ENCODE measurements around the gene HMGN4. TPM values are rescaled to one million over a fixed set of nuclear protein-coding genes. Genes with fewer than 3 reads are reported as not detected.
"Not testable (repeated sequence)": the region's sequence is repeated elsewhere in the genome, so short reads cannot be mapped to it uniquely, and the experiment has no call there.

HMGN4 gene
- total RNA-seq, 3 donors from 2014 or later, result 57.0 to 96.6 (median 82.6) TPM

DNA sequence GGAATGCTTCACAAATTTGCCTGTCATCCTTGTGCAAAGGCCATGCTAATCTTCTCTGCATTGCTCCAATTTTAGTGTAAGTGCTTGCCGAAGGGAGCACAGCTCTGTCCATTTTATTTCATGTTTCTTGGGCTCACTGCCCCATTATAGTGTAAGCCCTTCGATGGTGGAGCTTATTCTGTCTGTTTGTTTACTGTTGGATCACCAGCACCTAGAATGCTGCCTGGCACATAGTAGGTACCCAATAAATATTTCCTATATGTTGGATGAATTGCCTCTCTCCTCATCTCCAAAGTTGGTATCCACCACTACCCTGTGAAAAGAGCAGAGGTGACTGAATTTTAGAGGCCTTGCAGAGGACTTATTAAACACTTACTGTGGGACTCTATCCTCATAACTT is 18.8 kb upstream of the HMGN4 start:
- Histone ChIP-seq H3K27me3 (no peaks in the 10 kb centered on the region), H3K9me3 (no peaks in the 10 kb centered on the region), H3K27ac (no peak overlapping the region), H3K36me3 (no peaks in the 10 kb centered on the region), H3K4me1 (no peaks in the 10 kb centered on the region), H3K4me3 (no peak overlapping the region)
- TF ChIP-seq POLR2AphosphoS5 (IDR thresholded peaks at IDR 0.05) (no peak), POLR2A (IDR thresholded peaks at IDR 0.05) (no peak)
- TF ChIP-seq, protein P1, sequence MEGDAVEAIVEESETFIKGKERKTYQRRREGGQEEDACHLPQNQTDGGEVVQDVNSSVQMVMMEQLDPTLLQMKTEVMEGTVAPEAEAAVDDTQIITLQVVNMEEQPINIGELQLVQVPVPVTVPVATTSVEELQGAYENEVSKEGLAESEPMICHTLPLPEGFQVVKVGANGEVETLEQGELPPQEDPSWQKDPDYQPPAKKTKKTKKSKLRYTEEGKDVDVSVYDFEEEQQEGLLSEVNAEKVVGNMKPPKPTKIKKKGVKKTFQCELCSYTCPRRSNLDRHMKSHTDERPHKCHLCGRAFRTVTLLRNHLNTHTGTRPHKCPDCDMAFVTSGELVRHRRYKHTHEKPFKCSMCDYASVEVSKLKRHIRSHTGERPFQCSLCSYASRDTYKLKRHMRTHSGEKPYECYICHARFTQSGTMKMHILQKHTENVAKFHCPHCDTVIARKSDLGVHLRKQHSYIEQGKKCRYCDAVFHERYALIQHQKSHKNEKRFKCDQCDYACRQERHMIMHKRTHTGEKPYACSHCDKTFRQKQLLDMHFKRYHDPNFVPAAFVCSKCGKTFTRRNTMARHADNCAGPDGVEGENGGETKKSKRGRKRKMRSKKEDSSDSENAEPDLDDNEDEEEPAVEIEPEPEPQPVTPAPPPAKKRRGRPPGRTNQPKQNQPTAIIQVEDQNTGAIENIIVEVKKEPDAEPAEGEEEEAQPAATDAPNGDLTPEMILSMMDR (IDR thresholded peaks at IDR 0.05), result no peak
- intact Hi-C loops (cut with DNase I; ENCODE audit: low total_unique reads), result no loop called here
- DNase-seq (ENCODE audit: low spot score in 2 of 2), result no peak

DNA sequence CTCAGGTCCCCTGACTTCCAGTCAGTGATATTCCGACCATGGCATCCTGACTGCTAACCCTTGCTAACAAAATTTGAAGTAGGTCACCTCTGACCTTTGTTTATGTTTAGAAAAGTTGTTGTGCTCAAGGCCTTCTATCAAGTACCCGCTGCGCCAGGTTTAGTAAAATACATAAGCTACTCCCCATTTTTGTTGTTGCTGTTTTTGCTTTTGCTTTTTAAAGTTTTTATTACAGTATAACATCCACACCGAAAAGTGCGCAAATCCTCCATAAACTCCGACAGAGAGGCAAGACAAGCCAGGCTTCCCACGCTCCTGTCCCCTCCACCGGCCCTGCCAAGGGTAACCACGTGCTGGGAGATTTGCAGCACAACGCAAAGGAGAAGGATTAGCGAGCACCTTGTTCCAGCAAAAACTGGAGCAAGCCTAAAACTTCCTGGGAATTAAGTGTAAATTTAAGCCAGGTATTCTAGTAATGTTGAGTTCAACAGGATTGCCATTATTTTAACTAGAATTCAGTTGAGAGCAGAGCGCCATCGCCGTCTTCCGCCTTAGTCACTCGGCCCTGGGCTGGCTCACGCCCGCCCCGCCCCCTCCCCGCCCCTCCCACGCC is 17.8 kb upstream of the HMGN4 start:
- intact Hi-C loops (cut with DNase I; ENCODE audit: low total_unique reads), result no loop called here
- peak overlapping the region; percentile 48 to 89 (median 65) for H3K4me3 ChIP-seq
- H3K27me3 ChIP-seq, result no peaks in the 10 kb centered on the region
- DNase-seq (ENCODE audit: low spot score in 2 of 2), result peak in 1 of 2 donors; percentile 61
- H3K27ac ChIP-seq, result peak overlapping the region; percentile 99 to 100
- no peaks in the 10 kb centered on the region for H3K36me3 ChIP-seq
- H3K9me3 ChIP-seq, result no peaks in the 10 kb centered on the region
- TF ChIP-seq, protein P1 (IDR thresholded peaks at IDR 0.05), result no peak
- no peak for TF ChIP-seq POLR2A (IDR thresholded peaks at IDR 0.05)
- peak; percentile 3 to 46 (median 28) for TF ChIP-seq POLR2AphosphoS5 (IDR thresholded peaks at IDR 0.05)
- H3K4me1 ChIP-seq, result no peaks in the 10 kb centered on the region

DNA sequence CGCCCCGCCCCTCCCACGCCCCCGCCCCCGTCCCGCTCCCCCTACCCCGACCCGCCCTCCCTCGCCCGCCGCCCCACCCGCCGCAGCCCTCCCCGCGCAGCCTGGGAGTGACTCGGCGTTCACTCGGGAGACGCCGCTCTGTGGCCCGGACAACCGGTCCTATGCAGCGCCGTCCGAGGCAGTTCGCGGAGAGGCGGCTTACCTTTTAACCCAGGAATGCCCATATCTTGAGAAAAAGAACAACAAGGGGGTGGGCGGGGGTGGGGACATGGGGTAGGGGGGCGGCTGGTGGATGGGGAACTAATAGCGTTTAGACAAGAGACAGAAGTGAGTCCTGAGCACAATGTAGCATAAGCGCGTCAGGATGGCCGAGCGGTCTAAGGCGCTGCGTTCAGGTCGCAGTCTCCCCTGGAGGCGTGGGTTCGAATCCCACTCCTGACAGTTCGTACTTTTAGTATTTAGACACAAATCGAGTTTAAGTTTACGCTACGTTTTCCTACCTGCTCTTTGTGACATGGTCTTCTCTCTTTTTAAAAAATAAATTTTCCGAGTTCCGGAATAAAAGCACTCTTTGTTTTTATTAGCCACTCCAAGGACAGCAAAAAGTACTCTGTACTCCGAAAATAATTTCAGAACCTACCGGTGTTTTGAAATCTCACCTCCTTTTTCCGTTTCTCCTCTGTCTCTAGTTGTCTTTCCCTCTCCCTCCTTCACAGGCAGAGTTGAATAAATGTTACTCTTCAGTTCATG is 17.1 kb upstream of the HMGN4 start:
- DNase-seq (ENCODE audit: low spot score in 2 of 2), result peak; percentile 83 to 87
- TF ChIP-seq POLR2AphosphoS5 (IDR thresholded peaks at IDR 0.05) (peak; percentile 13 to 76 (median 70)), POLR2A (IDR thresholded peaks at IDR 0.05) (no peak)
- TF ChIP-seq, protein P1 (IDR thresholded peaks at IDR 0.05), result peak in 1 of 3 donors; percentile 16
- Histone ChIP-seq H3K27ac (peak overlapping the region; percentile 99 to 100), H3K4me3 (peak overlapping the region; percentile 48 to 89 (median 65)), H3K27me3 (no peaks in the 10 kb centered on the region), H3K9me3 (no peaks in the 10 kb centered on the region), H3K36me3 (no peaks in the 10 kb centered on the region), H3K4me1 (no peaks in the 10 kb centered on the region)
- intact Hi-C loops (cut with DNase I; ENCODE audit: low total_unique reads), result no loop called here

DNA sequence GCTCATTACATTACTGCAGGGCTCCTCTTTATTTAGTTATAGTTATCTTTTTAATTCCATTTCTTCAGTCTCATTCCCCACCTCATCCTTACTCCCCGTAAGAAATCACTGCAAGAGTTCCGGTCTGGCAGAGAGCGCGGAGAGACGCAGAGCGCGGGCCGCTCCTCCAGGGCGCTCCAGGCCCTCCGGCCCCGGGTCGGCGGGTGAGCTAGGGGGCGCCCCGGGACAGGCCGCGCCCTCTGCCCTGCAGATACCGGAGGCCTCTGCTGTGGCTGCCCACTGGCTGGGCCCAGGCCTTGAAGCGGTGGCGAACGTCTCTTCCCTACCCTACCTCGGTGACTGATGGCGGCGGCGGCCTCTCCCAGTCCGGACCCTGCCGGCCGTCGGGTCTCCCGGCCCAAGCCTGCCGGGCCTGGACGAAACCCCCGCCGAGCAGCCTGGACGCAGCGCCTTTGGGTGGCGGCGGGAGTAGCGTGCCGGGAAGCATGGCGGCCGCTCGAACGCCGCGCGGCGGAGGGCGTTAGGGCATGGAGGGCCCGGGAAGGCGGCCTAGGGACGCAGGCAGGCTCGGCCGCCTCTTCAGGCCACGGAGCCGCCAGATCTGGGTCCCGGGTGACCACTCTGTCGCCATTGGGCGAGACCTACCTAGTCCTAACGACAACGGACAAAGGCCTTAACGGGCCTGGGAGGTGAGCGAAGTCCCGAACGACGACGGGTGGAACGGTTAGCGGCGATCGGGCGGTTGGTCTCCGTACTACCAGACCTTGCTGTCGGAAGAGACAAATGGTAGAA is 16.4 kb upstream of the HMGN4 start:
- intact Hi-C loops (cut with DNase I; ENCODE audit: low total_unique reads), result no loop called here
- Histone ChIP-seq H3K27me3 (no peaks in the 10 kb centered on the region), H3K4me1 (no peaks in the 10 kb centered on the region), H3K4me3 (peak overlapping the region; percentile 48 to 89 (median 65)), H3K9me3 (no peaks in the 10 kb centered on the region), H3K36me3 (no peaks in the 10 kb centered on the region), H3K27ac (peak overlapping the region; percentile 99 to 100)
- TF ChIP-seq, protein P1 (IDR thresholded peaks at IDR 0.05), result no peak
- TF ChIP-seq POLR2A (IDR thresholded peaks at IDR 0.05), result peak; percentile 45
- TF ChIP-seq POLR2AphosphoS5 (IDR thresholded peaks at IDR 0.05), result peak; percentile 52 to 66 (median 61)
- peak; percentile 64 to 67 for DNase-seq (ENCODE audit: low spot score in 2 of 2)

DNA sequence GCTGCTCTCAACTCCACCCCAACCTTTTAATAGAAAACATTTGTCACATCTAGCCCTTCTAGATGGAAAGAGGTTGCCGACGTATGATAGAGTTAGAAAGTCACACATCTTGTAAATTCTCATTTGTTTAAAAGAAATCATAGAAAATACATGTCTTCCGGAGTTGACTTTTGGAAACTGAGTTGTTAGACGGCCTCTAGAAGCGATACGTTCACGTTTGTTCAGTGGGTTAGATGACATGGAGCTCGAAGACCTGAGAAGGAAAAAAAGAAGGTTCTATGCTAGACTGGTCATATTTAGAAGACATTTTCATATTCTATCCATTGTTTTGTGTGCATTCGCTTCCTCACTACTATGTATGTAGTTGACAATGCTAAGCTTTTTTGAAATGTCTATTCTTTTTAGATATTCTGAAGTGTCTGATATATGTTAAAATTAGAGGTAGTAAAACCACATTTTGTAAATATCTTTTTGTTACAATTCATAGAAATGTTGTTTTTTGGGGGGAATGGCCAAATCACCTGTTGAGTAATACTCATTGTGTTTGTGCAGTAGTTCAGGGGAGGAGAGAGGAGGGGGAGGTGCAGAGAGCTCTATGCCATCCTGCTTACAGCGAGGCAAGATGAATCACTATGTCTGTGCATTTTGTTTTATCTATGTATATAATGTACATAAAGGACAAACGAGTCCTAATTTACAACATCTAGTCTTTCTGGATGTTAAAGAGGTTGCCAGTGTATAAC is 15.5 kb upstream of the HMGN4 start:
- H3K36me3 ChIP-seq; DNase-seq (ENCODE audit: low spot score in 2 of 2); H3K9me3 ChIP-seq; H3K4me1 ChIP-seq; intact Hi-C loops (cut with DNase I; ENCODE audit: low total_unique reads); H3K27me3 ChIP-seq: not testable (repeated sequence)
- Histone ChIP-seq H3K4me3 (peak overlapping the region; percentile 48 to 89 (median 65)), H3K27ac (peak overlapping the region; percentile 99 to 100)

DNA sequence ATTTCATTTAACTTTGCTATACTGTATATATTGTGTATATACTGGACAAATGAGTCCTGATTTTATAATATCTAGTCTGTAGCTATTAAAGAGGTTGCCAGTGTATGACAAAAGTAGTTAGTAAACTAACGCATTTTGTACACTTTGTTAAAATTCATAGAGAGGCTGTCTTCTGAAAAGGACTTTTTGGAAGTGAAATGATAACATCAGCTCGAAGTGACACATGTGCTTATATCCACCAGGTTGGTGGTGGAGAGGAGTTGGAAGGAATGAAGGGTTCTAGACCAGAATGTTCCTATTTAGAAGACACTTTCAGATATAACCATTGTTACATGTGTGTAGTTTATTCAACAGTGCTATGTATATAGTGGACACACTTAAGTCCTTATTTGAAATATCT is 13.9 kb upstream of the HMGN4 start:
- intact Hi-C loops (cut with DNase I; ENCODE audit: low total_unique reads); H3K4me1 ChIP-seq; H3K27me3 ChIP-seq; H3K27ac ChIP-seq; DNase-seq (ENCODE audit: low spot score in 2 of 2); H3K36me3 ChIP-seq; H3K4me3 ChIP-seq; H3K9me3 ChIP-seq: not testable (repeated sequence)

All from breast epithelium (tissue), 4 donors.